Stomach (tissue), 9 donors: Measurements from ENCODE around the gene UAP1L1. TPM values are rescaled to one million over a fixed set of nuclear protein-coding genes. Genes with fewer than 3 reads are reported as not detected.

Experiments used
- DNase-seq, 2 donors: peaks; one replicate each; pipeline versions ENCODE4 v3.0.0 to v3.0.0-alpha.2; 2013 to 2019
- H3K27ac ChIP-seq, 5 donors: fragments of 200-600 bp in 4 of 5; sonication (generic) in 4 of 5; one replicate each; pipeline ENCODE4 v1.5.1; 2013 to 2019; ENCODE audit warnings: mild to moderate bottlenecking in 1 of 5, moderate library complexity in 1 of 5
- H3K27me3 ChIP-seq, 3 donors: fragments of 200-600 bp; sonication (generic); one replicate each; pipeline ENCODE4 v1.5.1; 2017 to 2019; ENCODE audit warnings: mixed run types in 1 of 3
- H3K36me3 ChIP-seq, 4 donors: fragments of 200-600 bp; sonication (generic); 1 replicate in 3 of 4; 2 replicates in 1 of 4; pipeline ENCODE4 v1.5.1; 2016 to 2019
- H3K4me1 ChIP-seq, 4 donors: fragments of 200-600 bp; sonication (generic); one replicate each; pipeline ENCODE4 v1.5.1; 2016 to 2019
- H3K4me3 ChIP-seq, 4 donors: fragments of 200-600 bp; sonication (generic) in 3 of 4; one replicate each; pipeline ENCODE4 v1.5.1; 2016 to 2019; ENCODE audit warnings: mild to moderate bottlenecking in 1 of 4
- H3K9me3 ChIP-seq, 4 donors: fragments of 200-600 bp; sonication (generic); one replicate each; pipeline ENCODE4 v1.5.1; 2016 to 2019
- EP300 ChIP-seq: sonication (generic); formaldehyde crosslinking; IDR thresholded peaks from one replicate; pipeline ENCODE4 v1.6.1; 2017; ENCODE audit warnings: antibody characterized with exemption
- POLR2A ChIP-seq, 4 donors: fragments of 450-650 bp; IDR thresholded peaks; one replicate each; pipeline ENCODE4 v1.6.1; 2016; ENCODE audit warnings: antibody characterized with exemption in 4 of 4, control low read depth in 2 of 4, mild to moderate bottlenecking in 1 of 4, moderate library complexity in 1 of 4
- POLR2AphosphoS5 ChIP-seq, 3 donors: sonication (generic); formaldehyde crosslinking; IDR thresholded peaks; one replicate each; pipeline ENCODE4 v1.6.1; 2016; ENCODE audit warnings: antibody characterized with exemption in 3 of 3
- WGBS, 5 donors: extraction: QIAGEN DNeasy Blood & Tissue Kit in 3 of 5; methylation state at CpG; one replicate each; pipeline versions ENCODE4 v1.1.5 to v1.1.7; 2013 to 2018; 5-methylcytosine and 5-hydroxymethylcytosine counted together
- intact Hi-C: fragments of 100-400 bp; cut with DNase I; formaldehyde crosslinking; loops from one replicate; pipeline ENCODE4 v1.15.1; 2023; ENCODE audit warnings: low total_unique reads
- polyA plus RNA-seq, 3 donors: library from polyadenylated mRNA; stranded (reverse); fragments of 200-250 nt; gene quantifications; one replicate each; pipeline ENCODE4 v1.2.3, GENCODE V29; 2013
- total RNA-seq, 5 donors: library from RNA; depleted of rRNA; stranded (reverse); fragments of >200 nt; gene quantifications; one replicate each; pipeline versions ENCODE4 v1.1.0 to v1.2.3, GENCODE V29; 2014 to 2016
- TF ChIP-seq, protein P1 (sequence below), 7 experiments: fragments of 450-650 bp in 4 of 7; fragments of 200-600 bp in 3 of 7; sonication (generic) in 3 of 7; IDR thresholded peaks; one replicate each; pipeline ENCODE4 v1.5.1; 2016 to 2019; ENCODE audit warnings: antibody characterized with exemption in 7 of 7, control low read depth in 2 of 7, mild to moderate bottlenecking in 1 of 7
- donor health status: healthy with polysubstance abuse.
- donor health status: Bipolar disorder and iron deficiency.
- donor health status: healthy.

UAP1L1 gene
- total and polyA plus RNA-seq, 8 donors, result 4.1 to 95.6 (median 6.8) TPM

- WGBS, 5 donors, result 82 to 90% (median 85%) methylated on average over 11 to 12 of the region's 12 CpGs
- Histone ChIP-seq H3K27me3 (peaks cover 0 to 28% (median 11%) of the 10 kb centered on the region in 3 donors), H3K4me1 (peaks cover 6 to 40% (median 27%) of the 10 kb centered on the region in 4 donors), H3K27ac (no peak overlapping the region), H3K9me3 (no peaks in the 10 kb centered on the region), H3K4me3 (no peak overlapping the region), H3K36me3 (no peaks in the 10 kb centered on the region)
- intact Hi-C loops, result no loop called here
- DNase-seq, result no peak
- TF ChIP-seq, protein P1, sequence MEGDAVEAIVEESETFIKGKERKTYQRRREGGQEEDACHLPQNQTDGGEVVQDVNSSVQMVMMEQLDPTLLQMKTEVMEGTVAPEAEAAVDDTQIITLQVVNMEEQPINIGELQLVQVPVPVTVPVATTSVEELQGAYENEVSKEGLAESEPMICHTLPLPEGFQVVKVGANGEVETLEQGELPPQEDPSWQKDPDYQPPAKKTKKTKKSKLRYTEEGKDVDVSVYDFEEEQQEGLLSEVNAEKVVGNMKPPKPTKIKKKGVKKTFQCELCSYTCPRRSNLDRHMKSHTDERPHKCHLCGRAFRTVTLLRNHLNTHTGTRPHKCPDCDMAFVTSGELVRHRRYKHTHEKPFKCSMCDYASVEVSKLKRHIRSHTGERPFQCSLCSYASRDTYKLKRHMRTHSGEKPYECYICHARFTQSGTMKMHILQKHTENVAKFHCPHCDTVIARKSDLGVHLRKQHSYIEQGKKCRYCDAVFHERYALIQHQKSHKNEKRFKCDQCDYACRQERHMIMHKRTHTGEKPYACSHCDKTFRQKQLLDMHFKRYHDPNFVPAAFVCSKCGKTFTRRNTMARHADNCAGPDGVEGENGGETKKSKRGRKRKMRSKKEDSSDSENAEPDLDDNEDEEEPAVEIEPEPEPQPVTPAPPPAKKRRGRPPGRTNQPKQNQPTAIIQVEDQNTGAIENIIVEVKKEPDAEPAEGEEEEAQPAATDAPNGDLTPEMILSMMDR (IDR thresholded peaks at IDR 0.05), result no peak
- TF ChIP-seq POLR2AphosphoS5 (IDR thresholded peaks at IDR 0.05) (no peak), EP300 (no peak), POLR2A (IDR thresholded peaks at IDR 0.05) (no peak)
Measured at GRCh38 chr9:137064880-137065164, 12.5 kb upstream of the UAP1L1 start.

GRCh38 chr9:137065336-137065967, 11.9 kb upstream of the UAP1L1 start:
- WGBS, 5 donors, result 90 to 94% (median 93%) methylated on average over 15 to 23 of the region's 23 CpGs
- intact Hi-C loops, result no loop called here
- DNase-seq, result no peak

GRCh38 chr9:137066096-137066861, 11.0 kb upstream of the UAP1L1 start:
- DNase-seq, result no peak
- WGBS, 5 donors, result 54 to 82% (median 63%) methylated on average over 5 to 26 of the region's 26 CpGs
- H3K4me1 ChIP-seq, result peaks cover 21 to 55% (median 38%) of the 10 kb centered on the region in 4 donors

More at GRCh38 chr9:137065336-137065967, 11.9 kb upstream of the UAP1L1 start:
- peaks cover 12 to 47% (median 30%) of the 10 kb centered on the region in 4 donors for H3K4me1 ChIP-seq
- no peak overlapping the region for H3K27ac ChIP-seq
- no peak overlapping the region for H3K4me3 ChIP-seq
- H3K9me3 ChIP-seq, result no peaks in the 10 kb centered on the region
- H3K27me3 ChIP-seq, result peaks cover 0 to 32% (median 11%) of the 10 kb centered on the region in 3 donors
- TF ChIP-seq POLR2AphosphoS5 (IDR thresholded peaks at IDR 0.05) (no peak), POLR2A (IDR thresholded peaks at IDR 0.05) (no peak), EP300 (no peak)
- TF ChIP-seq, protein P1 (IDR thresholded peaks at IDR 0.05), result no peak
- H3K36me3 ChIP-seq, result no peaks in the 10 kb centered on the region

DNA sequence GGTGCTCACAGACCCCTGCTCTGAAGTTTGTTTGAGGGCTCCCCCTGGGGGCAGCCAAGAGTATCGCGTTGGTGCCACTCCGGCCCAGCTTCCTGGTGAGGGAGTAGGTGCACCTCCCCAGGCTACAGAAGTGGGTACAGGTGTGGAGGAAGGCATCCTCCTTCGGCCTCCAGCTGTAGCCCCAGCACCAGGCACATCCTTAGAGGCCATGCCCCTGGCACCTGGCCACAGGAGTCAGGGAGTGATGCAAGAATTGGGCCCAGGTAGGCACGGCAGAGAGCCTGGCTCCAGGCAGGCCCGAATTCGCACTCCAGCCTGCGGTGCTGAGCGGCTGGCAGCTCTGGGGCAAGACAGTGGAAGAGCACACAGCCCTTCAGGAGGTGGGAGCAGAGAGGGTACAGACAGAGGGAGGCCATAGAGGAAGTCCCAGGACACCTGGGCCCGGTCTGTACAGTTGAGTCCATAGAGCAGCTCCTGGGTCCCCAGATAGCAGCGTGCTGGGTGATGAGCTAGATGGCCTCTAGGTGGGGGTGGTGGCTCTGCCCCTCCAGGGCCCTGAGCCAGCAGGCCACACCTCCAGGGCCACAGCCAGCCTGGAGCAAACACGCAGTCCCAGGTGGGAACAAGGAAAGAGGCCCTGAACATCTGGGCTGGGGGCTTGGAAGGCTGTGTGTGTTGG, 9.3 kb upstream of the UAP1L1 start:
- Histone ChIP-seq H3K27me3 (peaks cover 0 to 32% (median 11%) of the 10 kb centered on the region in 3 donors), H3K27ac (peak overlapping the region in 1 of 5 donors; percentile 32), H3K4me3 (no peak overlapping the region), H3K9me3 (no peaks in the 10 kb centered on the region), H3K36me3 (no peaks in the 10 kb centered on the region), H3K4me1 (peaks cover 21 to 59% (median 39%) of the 10 kb centered on the region in 4 donors)
- TF ChIP-seq, protein P1 (IDR thresholded peaks at IDR 0.05), result peak in 6 of 7 experiments; percentile 44 to 86 (median 80)
- TF ChIP-seq EP300 (no peak), POLR2AphosphoS5 (IDR thresholded peaks at IDR 0.05) (peak in 1 of 3 donors; percentile 44)
- whole genome bisulfite sequencing, 5 donors, result 38 to 45% (median 43%) methylated on average over 9 to 12 of the region's 12 CpGs
- DNase-seq, result peak; percentile 88 to 94
- intact Hi-C loops, result no loop called here

More at GRCh38 chr9:137066096-137066861, 11.0 kb upstream of the UAP1L1 start:
- Histone ChIP-seq H3K27ac (no peak overlapping the region), H3K27me3 (peaks cover 0 to 32% (median 11%) of the 10 kb centered on the region in 3 donors), H3K4me3 (no peak overlapping the region), H3K9me3 (no peaks in the 10 kb centered on the region), H3K36me3 (no peaks in the 10 kb centered on the region)
- TF ChIP-seq EP300 (no peak), POLR2AphosphoS5 (IDR thresholded peaks at IDR 0.05) (no peak), POLR2A (IDR thresholded peaks at IDR 0.05) (no peak)
- TF ChIP-seq, protein P1 (IDR thresholded peaks at IDR 0.05), result no peak
- intact Hi-C loops, result no loop called here
